GM18909 (cell line): ENCODE measurements around the gene HTR3D.
A peak's percentile ranks its signal among the peaks of the same experiment; 100 is the strongest.
"Not testable (repeated sequence)": the region's sequence is repeated elsewhere in the genome, so short reads cannot be mapped to it uniquely, and the experiment has no call there.

Experiments
- ATAC-seq: cut with Tn5 transposase; IDR thresholded peaks from one replicate; pipeline ENCODE4 v1.9.1; 2021; ENCODE audit warnings: mild to moderate bottlenecking; ENCODE audit not compliant: unreplicated experiment, poor library complexity

Gene HTR3D, protein sequence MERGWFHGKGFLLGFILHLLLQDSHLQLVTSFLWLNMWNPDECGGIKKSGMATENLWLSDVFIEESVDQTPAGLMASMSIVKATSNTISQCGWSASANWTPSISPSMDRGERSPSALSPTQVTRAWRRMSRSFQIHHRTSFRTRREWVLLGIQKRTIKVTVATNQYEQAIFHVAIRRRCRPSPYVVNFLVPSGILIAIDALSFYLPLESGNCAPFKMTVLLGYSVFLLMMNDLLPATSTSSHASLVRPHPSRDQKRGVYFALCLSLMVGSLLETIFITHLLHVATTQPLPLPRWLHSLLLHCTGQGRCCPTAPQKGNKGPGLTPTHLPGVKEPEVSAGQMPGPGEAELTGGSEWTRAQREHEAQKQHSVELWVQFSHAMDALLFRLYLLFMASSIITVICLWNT

DNA sequence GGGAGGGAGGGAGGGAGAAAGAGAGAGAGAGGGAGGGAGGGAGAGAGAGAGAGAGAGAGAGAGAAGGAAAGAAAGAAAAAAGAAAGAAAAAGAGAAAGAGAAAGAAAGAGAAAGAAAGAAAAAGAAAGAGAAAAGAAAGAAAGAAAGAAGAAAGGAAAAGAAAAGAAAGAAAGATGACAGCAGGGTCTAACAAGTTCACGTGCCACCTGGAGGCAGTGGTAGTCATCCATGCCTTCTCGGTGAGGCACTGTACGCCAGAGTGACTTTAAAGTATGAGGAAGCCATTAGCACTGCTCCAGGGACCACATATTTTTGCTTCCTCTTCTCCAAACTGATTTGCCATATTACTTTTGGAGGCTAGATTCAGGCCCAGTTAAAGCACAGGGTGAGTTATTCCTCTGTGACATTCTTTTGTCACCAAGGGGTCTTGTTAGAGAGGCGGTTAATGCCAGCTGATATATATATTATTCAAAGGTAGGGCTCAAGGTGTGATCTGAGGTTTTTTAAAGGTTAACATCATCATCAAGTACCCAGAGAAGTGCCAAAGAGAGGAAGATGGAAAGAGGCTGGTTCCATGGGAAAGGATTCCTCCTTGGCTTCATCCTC lies at the start of gene HTR3D:
HTR3D (plus strand) TSS at position 556 of the 606 bp plus-strand sequence; CDS start at position 556, 0 bp downstream.
- ATAC-seq = no peak

GRCh38 chr3:183981990-183982644 lies 49.4 kb upstream of the HTR3D start:
- ATAC-seq = no peak

DNA sequence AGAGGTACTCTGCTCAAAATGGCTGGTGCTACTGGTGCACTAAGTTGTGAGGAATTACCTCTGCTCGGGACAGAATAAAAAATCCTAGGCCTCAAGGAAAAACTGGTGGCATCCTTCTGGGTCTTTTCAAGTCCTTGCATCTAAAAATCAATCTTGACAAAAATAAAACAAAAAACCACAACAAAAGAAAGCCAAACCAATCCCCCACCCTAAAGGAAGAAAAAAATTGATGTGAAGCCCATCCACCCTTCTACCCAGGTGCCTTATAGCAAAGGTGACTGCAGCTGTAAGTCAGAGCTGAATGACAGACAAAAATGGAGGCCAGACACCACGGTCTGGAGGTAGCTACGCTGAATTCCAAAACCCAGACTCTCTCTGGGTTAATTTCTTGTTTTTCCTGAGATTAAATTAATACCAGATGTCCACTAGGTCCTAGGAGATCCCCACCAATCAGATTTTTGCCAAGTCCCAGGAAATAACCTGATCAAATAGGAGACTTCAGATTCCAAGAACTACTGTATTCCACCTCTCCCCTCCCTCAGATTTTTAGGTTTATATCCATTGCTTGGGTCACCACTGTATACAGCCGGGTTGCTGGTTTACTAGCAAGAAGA lies 47.3 kb upstream of the HTR3D start:
- ATAC-seq = no peak

DNA sequence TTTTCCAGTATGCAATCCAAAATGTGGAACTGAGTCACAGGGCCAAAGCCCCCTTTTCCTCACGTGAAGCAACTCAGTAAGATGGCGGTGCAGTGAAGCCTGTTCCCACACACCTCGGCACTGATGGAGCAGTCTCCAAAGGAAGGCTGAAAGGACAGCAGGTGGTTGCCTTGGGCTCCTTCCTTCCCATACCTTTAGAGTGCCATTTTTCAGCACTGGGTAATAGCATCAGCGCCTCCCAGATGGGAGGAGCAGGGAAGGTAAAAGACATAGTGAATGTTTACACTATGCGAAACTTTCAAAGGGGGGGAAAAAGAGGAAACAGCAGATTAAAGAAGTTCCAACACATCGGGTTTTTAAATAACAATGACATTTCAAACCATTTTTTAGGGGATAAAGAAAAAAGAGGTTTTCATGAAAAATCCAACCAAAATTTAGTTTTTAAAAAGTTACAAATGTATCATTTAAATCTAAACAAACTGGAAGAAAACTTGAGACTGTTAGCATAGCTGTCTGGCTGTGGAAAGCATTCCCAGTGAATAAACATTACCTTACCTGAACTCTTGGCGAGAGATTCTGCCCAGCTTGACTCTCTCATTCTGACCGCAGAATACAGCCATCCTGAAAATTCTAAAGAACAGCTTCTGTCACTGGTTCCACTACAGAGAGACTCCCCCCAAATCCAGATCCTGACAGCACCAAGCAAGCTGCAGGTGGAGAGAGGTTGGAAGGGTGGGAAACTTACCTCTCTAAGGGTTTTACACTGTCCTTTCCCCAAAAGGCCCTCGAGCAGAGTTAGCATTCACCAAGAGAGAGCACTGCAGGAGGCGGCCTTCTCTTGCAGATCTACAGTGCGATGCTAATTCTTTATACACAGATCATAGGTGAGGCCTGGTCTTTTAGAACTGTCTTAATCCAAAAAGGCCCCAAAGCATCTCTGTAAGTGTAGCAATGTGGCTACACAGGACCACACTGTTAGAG lies 46.5 kb upstream of the HTR3D start:
- ATAC-seq = no peak

DNA sequence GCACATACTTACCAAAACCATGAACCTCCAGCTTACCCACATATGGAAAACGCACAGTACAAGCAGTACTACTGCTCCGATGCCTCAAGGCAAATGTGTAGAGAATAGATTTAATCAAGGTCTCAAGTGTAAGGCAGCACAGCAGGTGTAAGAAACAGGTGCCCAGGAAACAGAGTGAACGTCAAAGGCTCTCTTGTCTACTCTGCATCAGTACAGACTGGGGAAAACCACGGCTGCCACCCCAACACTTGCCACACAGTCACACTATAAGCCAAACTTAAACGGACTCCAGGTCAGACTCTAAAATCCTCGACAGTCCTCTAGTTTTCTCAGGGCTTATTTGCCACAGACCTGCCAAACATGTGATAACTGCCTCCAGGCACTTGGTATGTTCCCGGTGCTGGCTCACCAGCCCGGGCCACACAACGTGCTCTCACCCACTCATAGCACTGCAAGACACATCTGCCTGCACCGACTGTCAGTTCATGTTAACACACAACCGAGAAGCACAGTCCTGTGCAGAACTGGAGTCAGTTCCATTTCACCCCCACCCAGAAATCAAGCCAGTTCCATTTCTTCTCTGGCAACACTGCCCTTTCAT lies 44.4 kb upstream of the HTR3D start:
- no peak for ATAC-seq

- ATAC-seq = no peak
These were observed 43.2 kb upstream of the HTR3D start for GRCh38 chr3:183988216-183988790.

- no peak for ATAC-seq
These were observed 40.1 kb upstream of the HTR3D start for GRCh38 chr3:183991403-183991802.

- no peak for ATAC-seq
These were observed 29.8 kb upstream of the HTR3D start for GRCh38 chr3:184001761-184002160.

- ATAC-seq = no peak
These were observed 29.1 kb upstream of the HTR3D start for GRCh38 chr3:184002469-184002868.

DNA sequence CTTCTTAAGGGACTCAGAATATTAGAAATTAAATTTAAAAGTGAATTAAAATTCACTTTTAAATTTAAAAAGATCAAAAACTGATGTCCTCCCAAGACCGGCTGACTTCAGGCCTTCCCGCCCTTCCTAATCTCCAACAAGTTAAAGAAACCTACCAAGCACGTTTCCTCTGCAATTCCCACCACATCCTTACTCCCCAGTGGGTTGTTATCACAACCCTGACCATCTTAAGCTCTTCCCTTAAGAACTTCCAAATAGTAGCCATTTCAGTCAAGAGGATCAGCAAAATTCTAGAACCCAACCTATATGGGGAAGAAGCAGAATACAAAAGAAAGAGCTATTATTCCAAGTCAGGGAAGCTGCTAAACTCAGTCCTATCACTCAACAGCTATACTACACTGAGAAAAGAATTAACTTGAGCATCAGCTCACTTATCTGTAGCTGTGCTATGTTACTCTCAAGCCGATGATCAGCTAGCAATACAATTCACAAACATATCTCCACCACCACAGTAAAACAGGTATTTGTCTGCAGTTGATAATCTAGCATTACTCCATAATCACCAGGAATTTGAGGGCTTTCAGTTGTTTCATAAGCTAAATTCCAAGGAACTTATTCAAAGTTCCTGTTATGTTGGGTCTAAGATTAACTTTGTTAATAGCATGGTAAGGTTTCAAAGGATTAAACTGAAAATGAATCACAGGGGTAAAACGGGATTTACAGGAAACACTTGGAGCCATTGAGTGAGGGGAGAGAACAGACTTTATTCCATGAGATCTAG lies 28.2 kb upstream of the HTR3D start:
- no peak for ATAC-seq

DNA sequence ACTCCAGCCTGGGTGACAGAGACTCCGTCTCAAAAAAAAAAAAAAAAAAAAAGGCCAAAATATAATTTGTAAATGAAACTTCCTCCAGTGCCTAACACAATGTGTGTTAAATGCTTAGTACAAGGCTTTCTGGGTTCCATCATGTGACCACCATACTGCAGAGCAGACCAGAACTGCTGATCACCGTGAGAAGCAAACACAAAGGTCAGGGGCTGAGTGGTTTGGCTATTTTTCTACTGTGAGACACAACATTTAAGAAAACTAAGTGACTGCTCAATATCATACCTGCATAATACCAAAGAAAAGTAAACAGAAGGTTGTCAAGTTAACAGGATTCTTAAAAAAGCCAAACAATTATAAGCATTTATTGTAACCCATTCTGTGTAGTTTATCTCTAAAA lies 27.1 kb upstream of the HTR3D start:
- no peak for ATAC-seq

- peak; percentile 84 for ATAC-seq
These were observed 25.5 kb upstream of the HTR3D start for GRCh38 chr3:184005941-184006507.

DNA sequence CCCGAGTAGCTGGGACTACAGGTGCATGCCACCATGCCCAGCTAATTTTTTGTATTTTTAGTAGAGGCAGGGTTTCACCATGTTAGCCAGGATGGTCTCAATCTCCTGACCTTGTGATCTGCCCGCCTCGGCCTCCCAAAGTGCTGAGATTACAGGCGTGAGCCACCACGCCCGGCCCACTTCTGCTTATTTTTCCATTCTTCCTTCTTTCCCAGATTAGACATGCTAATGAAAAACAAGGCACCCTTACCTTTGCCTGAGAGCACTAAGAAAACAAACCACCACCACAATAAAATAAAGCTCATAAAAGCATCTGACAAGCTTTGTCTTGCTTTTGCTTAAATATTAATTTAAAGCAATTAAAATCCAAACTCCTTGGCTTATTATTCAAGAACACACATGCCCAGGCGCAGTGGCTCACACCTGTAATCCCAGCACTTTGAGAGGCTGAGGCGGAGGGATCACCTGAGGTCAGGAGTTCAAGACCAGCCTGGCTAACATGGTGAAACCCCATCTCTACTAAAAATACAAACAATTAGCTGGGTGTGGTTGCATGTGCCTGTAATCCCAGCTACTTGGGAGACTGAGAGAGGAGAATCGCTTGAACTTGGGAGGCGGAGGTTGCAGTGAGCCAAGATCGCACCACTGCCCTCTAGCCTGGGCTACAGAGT lies 24.3 kb upstream of the HTR3D start:
- ATAC-seq = not testable (repeated sequence)

DNA sequence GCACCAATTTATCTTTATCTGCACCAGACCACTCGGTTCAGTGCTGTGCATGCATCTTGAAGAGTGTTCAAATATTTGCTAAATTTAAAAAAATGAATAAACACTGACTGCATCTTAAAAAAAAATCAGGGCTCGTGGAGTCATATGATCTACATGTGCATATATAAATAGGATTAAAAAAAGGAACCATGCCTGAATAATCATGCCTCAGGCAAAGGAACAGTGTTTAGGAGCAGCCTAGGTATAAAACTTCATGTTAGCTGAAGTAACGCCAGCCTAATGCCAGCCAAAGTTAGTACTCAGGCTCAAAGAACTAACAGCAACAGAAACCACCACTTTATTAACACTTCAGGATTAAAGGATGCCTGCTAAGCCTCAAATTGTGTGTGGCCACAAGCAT lies 23.4 kb upstream of the HTR3D start:
- ATAC-seq = no peak

DNA sequence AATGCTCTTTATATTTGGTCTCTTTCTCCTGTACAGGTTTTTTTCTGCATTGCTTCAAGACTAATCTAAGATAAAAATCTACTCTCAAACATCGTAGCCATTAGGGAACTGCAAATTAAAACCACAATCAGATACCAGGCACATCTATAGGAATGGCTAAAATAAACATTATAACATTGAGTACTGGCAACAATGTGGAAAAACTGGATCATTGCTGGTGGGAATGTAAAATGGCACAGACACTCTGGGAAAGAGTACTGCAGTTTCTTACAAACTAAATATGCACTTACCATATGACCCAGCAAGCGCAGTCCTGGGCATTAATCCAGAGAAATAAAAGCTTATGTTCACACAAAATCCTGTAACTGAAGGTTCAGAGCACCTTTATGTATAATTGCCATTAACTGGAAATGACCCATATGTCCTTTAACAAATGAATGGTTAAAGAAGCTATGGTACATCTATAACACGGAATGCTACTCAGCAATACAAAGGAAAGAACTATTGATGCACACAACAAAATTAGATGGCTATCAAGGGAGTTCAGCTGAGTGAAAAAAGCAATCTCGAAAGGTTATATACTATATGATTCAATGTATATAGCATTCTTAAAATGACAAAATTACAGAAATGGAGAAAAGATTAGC lies 20.2 kb upstream of the HTR3D start:
- no peak for ATAC-seq

DNA sequence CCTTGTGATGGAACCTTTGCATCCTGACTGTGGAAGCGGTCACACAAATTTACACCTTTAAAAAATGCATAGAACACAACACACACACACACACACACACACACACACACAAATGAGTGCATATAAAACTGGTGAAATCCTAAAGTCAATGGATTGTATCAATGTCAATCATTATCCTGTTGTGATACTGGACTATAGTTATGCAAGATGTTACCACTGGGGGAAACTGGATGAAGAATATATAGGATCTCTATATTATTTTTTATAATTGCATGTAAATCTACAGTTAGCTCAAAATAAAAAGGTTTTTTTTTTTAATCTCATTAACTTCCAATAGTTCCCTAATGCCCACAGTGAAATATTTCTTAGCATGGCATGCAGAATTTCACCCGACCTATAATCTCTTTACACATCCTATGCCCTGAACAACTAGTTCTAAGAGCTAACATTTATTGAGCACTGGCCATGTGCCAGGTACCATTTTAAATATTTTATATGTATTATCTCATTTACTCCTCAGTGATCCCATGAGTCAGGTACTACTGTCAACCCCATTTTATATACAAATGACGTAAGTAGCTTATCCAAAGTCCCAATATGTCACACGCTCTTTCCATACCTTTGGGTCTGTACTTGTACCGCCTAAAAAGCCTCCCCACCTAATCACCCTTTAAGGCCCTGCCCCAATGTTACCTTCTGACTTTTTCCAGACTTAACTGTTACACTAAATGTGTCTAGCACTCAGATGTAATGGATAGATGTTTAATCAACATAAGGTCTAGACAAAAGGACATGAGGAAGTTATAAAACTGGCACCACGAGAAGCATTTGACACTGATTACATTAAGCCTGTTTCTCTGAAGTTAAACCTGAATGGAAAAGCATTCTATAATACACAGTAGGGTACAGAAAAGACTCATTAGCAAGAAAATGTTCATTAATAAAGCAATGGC lies 19.3 kb upstream of the HTR3D start:
- no peak for ATAC-seq
